ENCODE results near the gene OPTN. TPM values are rescaled to one million over a fixed set of nuclear protein-coding genes. Genes with fewer than 3 reads are reported as not detected.
"Not testable (repeated sequence)": the region's sequence is repeated elsewhere in the genome, so short reads cannot be mapped to it uniquely, and the experiment has no call there.

The OPTN gene
- total RNA-seq, 1 donor from 2014 or later, result 36.3 TPM

- Mint-ChIP-seq H3K9me3 (ENCODE audit: unreplicated experiment) (no peaks in the 10 kb centered on the region), H3K27ac (ENCODE audit: unreplicated experiment) (no peak overlapping the region), H3K4me3 (ENCODE audit: unreplicated experiment) (no peak overlapping the region), H3K4me1 (ENCODE audit: unreplicated experiment) (no peaks in the 10 kb centered on the region), H3K27me3 (ENCODE audit: unreplicated experiment) (no peaks in the 10 kb centered on the region), H3K36me3 (ENCODE audit: low read depth, unreplicated experiment) (no peaks in the 10 kb centered on the region)
- no peak for DNase-seq (ENCODE audit: low spot score)
- TF ChIP-seq CTCF (IDR thresholded peaks at IDR 0.05; ENCODE audit: unreplicated experiment), result no peak
Observed at GRCh38 chr10:13144814-13145213, 44.9 kb downstream of the OPTN start.

GRCh38 chr10:13146379-13146778 is 46.4 kb downstream of the OPTN start:
- no peak for DNase-seq (ENCODE audit: low spot score)
- H3K27ac Mint-ChIP-seq (ENCODE audit: unreplicated experiment), result no peak overlapping the region
- H3K4me1 Mint-ChIP-seq (ENCODE audit: unreplicated experiment), result no peaks in the 10 kb centered on the region
- H3K4me3 Mint-ChIP-seq (ENCODE audit: unreplicated experiment), result no peak overlapping the region
- H3K36me3 Mint-ChIP-seq (ENCODE audit: low read depth, unreplicated experiment), result no peaks in the 10 kb centered on the region
- no peaks in the 10 kb centered on the region for H3K27me3 Mint-ChIP-seq (ENCODE audit: unreplicated experiment)
- no peak for TF ChIP-seq CTCF (IDR thresholded peaks at IDR 0.05; ENCODE audit: unreplicated experiment)
- H3K9me3 Mint-ChIP-seq (ENCODE audit: unreplicated experiment), result no peaks in the 10 kb centered on the region

GRCh38 chr10:13147161-13147560 is 47.2 kb downstream of the OPTN start:
- DNase-seq (ENCODE audit: low spot score), result no peak
- no peak for TF ChIP-seq CTCF (IDR thresholded peaks at IDR 0.05; ENCODE audit: unreplicated experiment)
- H3K9me3 Mint-ChIP-seq (ENCODE audit: unreplicated experiment), result no peaks in the 10 kb centered on the region
- no peak overlapping the region for H3K4me3 Mint-ChIP-seq (ENCODE audit: unreplicated experiment)
- no peak overlapping the region for H3K27ac Mint-ChIP-seq (ENCODE audit: unreplicated experiment)
- no peaks in the 10 kb centered on the region for H3K27me3 Mint-ChIP-seq (ENCODE audit: unreplicated experiment)
- no peaks in the 10 kb centered on the region for H3K4me1 Mint-ChIP-seq (ENCODE audit: unreplicated experiment)
- H3K36me3 Mint-ChIP-seq (ENCODE audit: low read depth, unreplicated experiment), result no peaks in the 10 kb centered on the region

- Mint-ChIP-seq H3K4me3 (ENCODE audit: unreplicated experiment) (no peak overlapping the region), H3K4me1 (ENCODE audit: unreplicated experiment) (no peaks in the 10 kb centered on the region), H3K9me3 (ENCODE audit: unreplicated experiment) (no peaks in the 10 kb centered on the region)
Observed at GRCh38 chr10:13152296-13152695, 52.3 kb downstream of the OPTN start.

GRCh38 chr10:13155860-13156259 is 55.9 kb downstream of the OPTN start:
- not testable (repeated sequence) for H3K27me3 Mint-ChIP-seq (ENCODE audit: unreplicated experiment); H3K36me3 Mint-ChIP-seq (ENCODE audit: low read depth, unreplicated experiment); H3K27ac Mint-ChIP-seq (ENCODE audit: unreplicated experiment); H3K4me3 Mint-ChIP-seq (ENCODE audit: unreplicated experiment); DNase-seq (ENCODE audit: low spot score); H3K4me1 Mint-ChIP-seq (ENCODE audit: unreplicated experiment); H3K9me3 Mint-ChIP-seq (ENCODE audit: unreplicated experiment)

More at GRCh38 chr10:13152296-13152695, 52.3 kb downstream of the OPTN start:
- no peak for DNase-seq (ENCODE audit: low spot score)
- Mint-ChIP-seq H3K27me3 (ENCODE audit: unreplicated experiment) (no peaks in the 10 kb centered on the region), H3K27ac (ENCODE audit: unreplicated experiment) (no peak overlapping the region), H3K36me3 (ENCODE audit: low read depth, unreplicated experiment) (no peaks in the 10 kb centered on the region)
- no peak for TF ChIP-seq CTCF (IDR thresholded peaks at IDR 0.05; ENCODE audit: unreplicated experiment)

- H3K9me3 Mint-ChIP-seq (ENCODE audit: unreplicated experiment), result no peaks in the 10 kb centered on the region
- no peak for DNase-seq (ENCODE audit: low spot score)
- no peaks in the 10 kb centered on the region for H3K36me3 Mint-ChIP-seq (ENCODE audit: low read depth, unreplicated experiment)
- no peak overlapping the region for H3K4me3 Mint-ChIP-seq (ENCODE audit: unreplicated experiment)
- peaks cover 2% of the 10 kb centered on the region for H3K27me3 Mint-ChIP-seq (ENCODE audit: unreplicated experiment)
- TF ChIP-seq CTCF (IDR thresholded peaks at IDR 0.05; ENCODE audit: unreplicated experiment), result no peak
- no peak overlapping the region for H3K27ac Mint-ChIP-seq (ENCODE audit: unreplicated experiment)
- peaks cover 10% of the 10 kb centered on the region for H3K4me1 Mint-ChIP-seq (ENCODE audit: unreplicated experiment)
Observed at GRCh38 chr10:13158401-13158800, 58.4 kb downstream of the OPTN start.
